Measurements from ENCODE around the gene DNAH10.

GRCh38 chr12:123772074-123772473 lies 10.0 kb downstream of the DNAH10 start:
- TF ChIP-seq CTCF (IDR thresholded peaks at IDR 0.05; ENCODE audit: insufficient read depth, low read length, poor library complexity, severe bottlenecking) (no peak), EZH2phosphoT487 (conservative IDR thresholded peaks at IDR 0.05; ENCODE audit: low read length) (no peak)

Measured in SU-DHL-6 (cell line).